Naive thymus-derived CD8-positive, alpha-beta T cell (primary cell): ENCODE data around the gene ACTR2. TPM values are rescaled to one million over a fixed set of nuclear protein-coding genes. Genes with fewer than 3 reads are reported as not detected.

Source experiments
- ATAC-seq, 2 donors: fragments of 150-1000 bp; cut with Tn5 transposase in 1 of 2; sonication (Bioruptor Pico), chemical (Tn5 transposase) in 1 of 2; 1 replicate in 1 of 2; 2 replicates in 1 of 2; pipeline ENCODE4 v1.10.0; 2021; ENCODE audit warnings: mild to moderate bottlenecking in 2 of 2, moderate library complexity in 2 of 2
- POLR2A ChIA-PET: fragments of 350-600 bp; sonication (Branson Sonifier 250); formaldehyde crosslinking; loops from one replicate; lab custom pipeline; 2021; ENCODE audit warnings: antibody characterized with exemption; lab: Charles Lee
- DNase-seq, 10 donors: peaks; one replicate each; pipeline versions ENCODE4 v3.0.0 to v3.0.0-alpha.2; 2020 to 2022
- H3K27ac Mint-ChIP-seq, 10 donors: one replicate each; pipeline ENCODE4 v1.8.0; 2020 to 2022; ENCODE audit warnings: mild to moderate bottlenecking in 10 of 10, mixed read lengths in 10 of 10, moderate library complexity in 4 of 10, inconsistent platforms in 1 of 10
- H3K27me3 Mint-ChIP-seq, 5 donors: one replicate each; pipeline ENCODE4 v1.8.0; 2021 to 2022; ENCODE audit warnings: mixed read lengths in 5 of 5
- H3K36me3 Mint-ChIP-seq, 3 donors: one replicate each; pipeline ENCODE4 v1.8.0; 2020 to 2022; ENCODE audit warnings: mixed read lengths in 3 of 3, mild to moderate bottlenecking in 2 of 3, inconsistent platforms in 1 of 3
- H3K4me1 Mint-ChIP-seq, 4 donors: one replicate each; pipeline ENCODE4 v1.8.0; 2021 to 2022; ENCODE audit warnings: mixed read lengths in 4 of 4
- H3K4me3 Mint-ChIP-seq, 10 donors: one replicate each; pipeline ENCODE4 v1.8.0; 2020 to 2022; ENCODE audit warnings: mild to moderate bottlenecking in 10 of 10, mixed read lengths in 10 of 10, moderate library complexity in 6 of 10, inconsistent platforms in 1 of 10
- H3K9me3 Mint-ChIP-seq, 9 donors: one replicate each; pipeline ENCODE4 v1.8.0; 2020 to 2022; ENCODE audit warnings: mixed read lengths in 9 of 9, mild to moderate bottlenecking in 3 of 9, inconsistent platforms in 1 of 9, moderate library complexity in 1 of 9
- polyA plus RNA-seq, 3 donors: library from polyadenylated mRNA; unstranded; fragments of 300-500 nt; fragmentation: Illumina TruSeq; gene quantifications; one replicate each; pipeline ENCODE4 v1.2.3, GENCODE V29; 2021
- total RNA-seq, 8 experiments: library from RNA in 2 of 8; stranded (reverse) in 2 of 8; gene quantifications; one replicate each; pipeline ENCODE4 v1.2.3 and lab custom pipeline; 2021 to 2026

Gene ACTR2
- total and polyA plus RNA-seq, 5 experiments from 2014 or later: 238 to 283 (median 258) TPM

GRCh38 chr2:65319674-65320041 is 92.0 kb downstream of the ACTR2 start:
- Mint-ChIP-seq H3K27me3 (peaks cover 0 to 2% (median 0%) of the 10 kb centered on the region in 5 donors), H3K4me1 (peaks cover 0 to 3% (median under 1%) of the 10 kb centered on the region in 4 donors), H3K9me3 (no peaks in the 10 kb centered on the region), H3K27ac (peak overlapping the region in 1 of 10 donors; percentile 70), H3K36me3 (no peaks in the 10 kb centered on the region), H3K4me3 (no peak overlapping the region)
- DNase-seq (no peak), ATAC-seq (no peak)
- POLR2A ChIA-PET: no interaction called here

- ATAC-seq (no peak), DNase-seq (no peak)
- no peaks in the 10 kb centered on the region for H3K36me3 Mint-ChIP-seq
Measured at GRCh38 chr2:65320042-65320725, 92.6 kb downstream of the ACTR2 start.

More at GRCh38 chr2:65320042-65320725, 92.6 kb downstream of the ACTR2 start:
- Mint-ChIP-seq H3K27ac (peak overlapping the region in 1 of 10 donors; percentile 70), H3K9me3 (no peaks in the 10 kb centered on the region), H3K27me3 (peaks cover 0 to 2% (median 0%) of the 10 kb centered on the region in 5 donors), H3K4me1 (peaks cover 0 to 3% (median under 1%) of the 10 kb centered on the region in 4 donors), H3K4me3 (no peak overlapping the region)
- POLR2A ChIA-PET: no interaction called here

Other genes starting within 250 kb of the ACTR2 start
- 1 to 10 TPM; 1.6 to 1.9 TPM for gene SLC1A4, start 238.4 kb upstream of the ACTR2 start, total RNA-seq
- gene SLC1A4, start 238.4 kb upstream of the ACTR2 start, polyA plus RNA-seq: 1 to 10 TPM in 1 of 3 donors, under 1 TPM in 2; 0.09 to 1.2 (median 0.18) TPM
- gene CEP68, start 171.4 kb upstream of the ACTR2 start, total RNA-seq: 10 to 100 TPM; 53.3 to 61.7 TPM
- gene CEP68, start 171.4 kb upstream of the ACTR2 start, polyA plus RNA-seq: 10 to 100 TPM; 26.6 to 39.1 (median 34.7) TPM
- gene RAB1A, start 97.7 kb upstream of the ACTR2 start, total RNA-seq: 10 to 100 TPM; 51.4 to 51.8 TPM
- gene RAB1A, start 97.7 kb upstream of the ACTR2 start, polyA plus RNA-seq: 10 to 100 TPM; 38.8 to 45.4 (median 41.7) TPM
- under 1 TPM; 0.23 to 0.33 TPM for gene SPRED2, start 204.8 kb downstream of the ACTR2 start, total RNA-seq
- gene SPRED2, start 204.8 kb downstream of the ACTR2 start, polyA plus RNA-seq: under 1 TPM in 2 of 3 donors, not detected in 1; 0.17 to 0.57 TPM